HG03342 (cell line): ENCODE measurements around the gene FGFBP1.

Experiments
- ATAC-seq: cut with Tn5 transposase; IDR thresholded peaks from one replicate; pipeline ENCODE4 v1.9.1; 2021; ENCODE audit warnings: mild to moderate bottlenecking, moderate library complexity; ENCODE audit not compliant: unreplicated experiment

The FGFBP1 gene

GRCh38 chr4:15913631-15913970 lies 24.9 kb downstream of the FGFBP1 start:
- no peak for ATAC-seq

- no peak for ATAC-seq
These were observed 25.4 kb downstream of the FGFBP1 start for GRCh38 chr4:15912961-15913630.

GRCh38 chr4:15912236-15912635 lies 26.3 kb downstream of the FGFBP1 start:
- no peak for ATAC-seq

- no peak for ATAC-seq
These were observed 28.2 kb downstream of the FGFBP1 start for GRCh38 chr4:15910155-15910940.

- no peak for ATAC-seq
These were observed 31.1 kb downstream of the FGFBP1 start for GRCh38 chr4:15907430-15907829.

- no peak for ATAC-seq
These were observed 32.5 kb downstream of the FGFBP1 start for GRCh38 chr4:15906020-15906443.

GRCh38 chr4:15902746-15903145 lies 35.8 kb downstream of the FGFBP1 start:
- ATAC-seq = no peak

- ATAC-seq = no peak
These were observed 36.5 kb downstream of the FGFBP1 start for GRCh38 chr4:15901998-15902397.

GRCh38 chr4:15901007-15901406 lies 37.5 kb downstream of the FGFBP1 start:
- ATAC-seq = no peak

- ATAC-seq = no peak
These were observed 39.0 kb downstream of the FGFBP1 start for GRCh38 chr4:15899511-15899910.

GRCh38 chr4:15898902-15899301 lies 39.6 kb downstream of the FGFBP1 start:
- no peak for ATAC-seq

GRCh38 chr4:15897577-15897976 lies 41.0 kb downstream of the FGFBP1 start:
- ATAC-seq = no peak

GRCh38 chr4:15894921-15895916 lies 43.3 kb downstream of the FGFBP1 start:
- no peak for ATAC-seq

GRCh38 chr4:15894393-15894792 lies 44.1 kb downstream of the FGFBP1 start:
- ATAC-seq = no peak

- no peak for ATAC-seq
These were observed 44.6 kb downstream of the FGFBP1 start for GRCh38 chr4:15893962-15894361.

- ATAC-seq = peak; percentile 70
These were observed 47.2 kb downstream of the FGFBP1 start for GRCh38 chr4:15891312-15891711.

GRCh38 chr4:15890246-15890829 lies 48.2 kb downstream of the FGFBP1 start:
- no peak for ATAC-seq

- ATAC-seq = no peak
These were observed 50.0 kb downstream of the FGFBP1 start for GRCh38 chr4:15888515-15888914.
